HepG2 (cell line): ENCODE data around the gene LDLRAD4. TPM values are rescaled to one million over a fixed set of nuclear protein-coding genes. Genes with fewer than 3 reads are reported as not detected.

Experiments used
- ZNF205 ChIP-seq: IDR thresholded peaks from 2 replicates; pipeline ENCODE4 v1.6.1; 2018; ENCODE audit warnings: missing biosample characterization, missing genetic modification reagents
- polyA plus RNA-seq, 8 experiments: library from polyadenylated mRNA; depleted of rRNA in 3 of 8; stranded (reverse) in 7 of 8; unstranded in 1 of 8; fragments of >200 nt; fragmentation: Illumina TruSeq in 4 of 8; extraction: Trizol in 4 of 8; gene quantifications; 2 replicates each; pipeline versions ENCODE4 v1.2.1 to v1.2.3, GENCODE V29; 2011 to 2016; ENCODE audit warnings: low read depth in 4 of 8, missing spikeins in 1 of 8, mixed read lengths in 1 of 8; ENCODE audit not compliant: insufficient read depth in 1 of 8
- total RNA-seq, 5 experiments: library from RNA; depleted of rRNA; stranded (reverse); fragments of >200 nt; fragmentation: Illumina TruSeq; extraction: Trizol; gene quantifications; 2 replicates each; pipeline ENCODE4 v1.2.3, GENCODE V29; 2016; ENCODE audit warnings: low read depth in 1 of 5
- TF ChIP-seq, protein P1 (sequence below): sonication (generic); formaldehyde crosslinking; IDR thresholded peaks from one replicate; pipeline ENCODE4 v1.5.1; 2020; ENCODE audit warnings: mild to moderate bottlenecking, missing genetic modification reagents; ENCODE audit errors: not compliant biosample characterization
- TF ChIP-seq, protein P2 (sequence below), 2 experiments: sonication (generic) in 1 of 2; formaldehyde crosslinking in 1 of 2; IDR thresholded peaks; 2 replicates each; pipeline versions ENCODE4 v1.4.0 to v1.6.1; 2016 to 2020; ENCODE audit warnings: borderline replicate concordance in 1 of 2, low read depth in 1 of 2, mild to moderate bottlenecking in 1 of 2, missing genetic modification reagents in 1 of 2

Gene LDLRAD4
- total and polyA plus RNA-seq, 2 of the 13 experiments (the other 11 are each of a cell fraction or from before 2014, with no cell fraction given): 13.6 to 20.9 TPM

DNA sequence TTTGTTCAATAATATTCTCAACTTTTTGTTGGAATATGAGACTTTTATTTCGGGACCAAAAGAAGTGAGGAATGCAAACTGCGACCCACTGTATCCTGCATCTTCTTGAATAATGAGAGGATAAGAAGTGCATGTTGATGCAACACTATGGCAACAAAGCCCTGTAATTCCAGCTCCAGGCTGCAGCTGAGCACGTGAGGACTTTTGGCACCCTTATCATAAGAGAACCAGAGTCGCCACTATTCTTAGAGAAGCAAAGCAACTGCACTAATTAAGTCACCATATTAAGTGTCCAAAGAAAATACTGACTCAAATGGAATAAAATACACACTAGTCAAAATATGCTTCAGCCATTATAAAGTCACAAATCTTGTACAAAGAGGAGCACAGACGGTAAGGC lies 441.9 kb downstream of the LDLRAD4 start (continued):
- TF ChIP-seq, protein P1, sequence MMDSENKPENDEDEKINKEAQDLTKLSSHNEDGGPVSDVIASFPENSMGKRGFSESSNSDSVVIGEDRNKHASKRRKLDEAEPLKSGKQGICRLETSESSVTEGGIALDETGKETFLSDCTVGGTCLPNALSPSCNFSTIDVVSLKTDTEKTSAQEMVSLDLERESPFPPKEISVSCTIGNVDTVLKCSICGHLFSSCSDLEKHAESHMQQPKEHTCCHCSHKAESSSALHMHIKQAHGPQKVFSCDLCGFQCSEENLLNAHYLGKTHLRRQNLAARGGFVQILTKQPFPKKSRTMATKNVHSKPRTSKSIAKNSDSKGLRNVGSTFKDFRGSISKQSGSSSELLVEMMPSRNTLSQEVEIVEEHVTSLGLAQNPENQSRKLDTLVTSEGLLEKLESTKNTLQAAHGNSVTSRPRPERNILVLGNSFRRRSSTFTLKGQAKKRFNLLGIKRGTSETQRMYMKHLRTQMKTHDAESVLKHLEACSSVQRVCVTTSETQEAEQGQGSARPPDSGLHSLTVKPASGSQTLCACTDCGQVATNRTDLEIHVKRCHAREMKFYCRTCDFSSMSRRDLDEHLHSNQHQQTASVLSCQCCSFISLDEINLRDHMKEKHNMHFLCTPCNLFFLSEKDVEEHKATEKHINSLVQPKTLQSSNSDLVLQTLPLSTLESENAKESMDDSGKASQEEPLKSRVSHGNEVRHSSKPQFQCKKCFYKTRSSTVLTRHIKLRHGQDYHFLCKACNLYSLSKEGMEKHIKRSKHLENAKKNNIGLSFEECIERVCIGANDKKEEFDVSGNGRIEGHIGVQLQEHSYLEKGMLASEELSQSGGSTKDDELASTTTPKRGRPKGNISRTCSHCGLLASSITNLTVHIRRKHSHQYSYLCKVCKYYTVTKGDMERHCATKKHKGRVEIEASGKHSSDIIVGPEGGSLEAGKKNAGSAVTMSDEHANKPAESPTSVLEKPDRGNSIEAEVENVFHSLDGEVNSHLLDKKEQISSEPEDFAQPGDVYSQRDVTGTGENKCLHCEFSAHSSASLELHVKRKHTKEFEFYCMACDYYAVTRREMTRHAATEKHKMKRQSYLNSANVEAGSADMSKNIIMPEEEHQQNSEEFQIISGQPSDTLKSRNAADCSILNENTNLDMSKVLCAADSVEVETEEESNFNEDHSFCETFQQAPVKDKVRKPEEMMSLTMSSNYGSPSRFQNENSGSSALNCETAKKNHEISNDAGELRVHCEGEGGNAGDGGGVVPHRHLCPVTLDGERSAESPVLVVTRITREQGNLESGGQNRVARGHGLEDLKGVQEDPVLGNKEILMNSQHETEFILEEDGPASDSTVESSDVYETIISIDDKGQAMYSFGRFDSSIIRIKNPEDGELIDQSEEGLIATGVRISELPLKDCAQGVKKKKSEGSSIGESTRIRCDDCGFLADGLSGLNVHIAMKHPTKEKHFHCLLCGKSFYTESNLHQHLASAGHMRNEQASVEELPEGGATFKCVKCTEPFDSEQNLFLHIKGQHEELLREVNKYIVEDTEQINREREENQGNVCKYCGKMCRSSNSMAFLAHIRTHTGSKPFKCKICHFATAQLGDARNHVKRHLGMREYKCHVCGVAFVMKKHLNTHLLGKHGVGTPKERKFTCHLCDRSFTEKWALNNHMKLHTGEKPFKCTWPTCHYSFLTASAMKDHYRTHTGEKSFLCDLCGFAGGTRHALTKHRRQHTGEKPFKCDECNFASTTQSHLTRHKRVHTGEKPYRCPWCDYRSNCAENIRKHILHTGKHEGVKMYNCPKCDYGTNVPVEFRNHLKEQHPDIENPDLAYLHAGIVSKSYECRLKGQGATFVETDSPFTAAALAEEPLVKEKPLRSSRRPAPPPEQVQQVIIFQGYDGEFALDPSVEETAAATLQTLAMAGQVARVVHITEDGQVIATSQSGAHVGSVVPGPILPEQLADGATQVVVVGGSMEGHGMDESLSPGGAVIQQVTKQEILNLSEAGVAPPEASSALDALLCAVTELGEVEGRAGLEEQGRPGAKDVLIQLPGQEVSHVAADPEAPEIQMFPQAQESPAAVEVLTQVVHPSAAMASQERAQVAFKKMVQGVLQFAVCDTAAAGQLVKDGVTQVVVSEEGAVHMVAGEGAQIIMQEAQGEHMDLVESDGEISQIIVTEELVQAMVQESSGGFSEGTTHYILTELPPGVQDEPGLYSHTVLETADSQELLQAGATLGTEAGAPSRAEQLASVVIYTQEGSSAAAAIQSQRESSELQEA (CRISPR knock-in tag): no peak
- no peak for TF ChIP-seq ZNF205 (CRISPR knock-in tag)
- TF ChIP-seq, protein P2, sequence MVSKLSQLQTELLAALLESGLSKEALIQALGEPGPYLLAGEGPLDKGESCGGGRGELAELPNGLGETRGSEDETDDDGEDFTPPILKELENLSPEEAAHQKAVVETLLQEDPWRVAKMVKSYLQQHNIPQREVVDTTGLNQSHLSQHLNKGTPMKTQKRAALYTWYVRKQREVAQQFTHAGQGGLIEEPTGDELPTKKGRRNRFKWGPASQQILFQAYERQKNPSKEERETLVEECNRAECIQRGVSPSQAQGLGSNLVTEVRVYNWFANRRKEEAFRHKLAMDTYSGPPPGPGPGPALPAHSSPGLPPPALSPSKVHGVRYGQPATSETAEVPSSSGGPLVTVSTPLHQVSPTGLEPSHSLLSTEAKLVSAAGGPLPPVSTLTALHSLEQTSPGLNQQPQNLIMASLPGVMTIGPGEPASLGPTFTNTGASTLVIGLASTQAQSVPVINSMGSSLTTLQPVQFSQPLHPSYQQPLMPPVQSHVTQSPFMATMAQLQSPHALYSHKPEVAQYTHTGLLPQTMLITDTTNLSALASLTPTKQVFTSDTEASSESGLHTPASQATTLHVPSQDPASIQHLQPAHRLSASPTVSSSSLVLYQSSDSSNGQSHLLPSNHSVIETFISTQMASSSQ (IDR thresholded peaks at IDR 0.05; ENCODE audit: low read depth): no peak
- TF ChIP-seq, protein P2 (CRISPR knock-in tag; IDR thresholded peaks at IDR 0.05; ENCODE audit: borderline replicate concordance): no peak
